22Rv1 (cell line): ENCODE results near the gene CCNE1.
"Not testable (repeated sequence)": the region's sequence is repeated elsewhere in the genome, so short reads cannot be mapped to it uniquely, and the experiment has no call there.

ENCODE experiments used
- H3K27ac ChIP-seq: fragments of 450-650 bp; 2 replicates; pipeline ENCODE4 v1.5.1; 2017
- CTCF ChIP-seq: fragments of 450-650 bp; IDR thresholded peaks from 2 replicates; pipeline ENCODE4 v1.5.1; 2017; ENCODE audit warnings: mild to moderate bottlenecking
- ZFX ChIP-seq: fragments of 450-650 bp; IDR thresholded peaks from 2 replicates; pipeline ENCODE4 v1.6.1; 2017; ENCODE audit warnings: antibody characterized with exemption, borderline replicate concordance

CCNE1 gene

GRCh38 chr19:29823581-29824330, 12.0 kb downstream of the CCNE1 start:
- TF ChIP-seq CTCF (no peak), ZFX (no peak)
- no peak overlapping the region for H3K27ac ChIP-seq

GRCh38 chr19:29825263-29825662, 13.5 kb downstream of the CCNE1 start:
- H3K27ac ChIP-seq: not testable (repeated sequence)

DNA sequence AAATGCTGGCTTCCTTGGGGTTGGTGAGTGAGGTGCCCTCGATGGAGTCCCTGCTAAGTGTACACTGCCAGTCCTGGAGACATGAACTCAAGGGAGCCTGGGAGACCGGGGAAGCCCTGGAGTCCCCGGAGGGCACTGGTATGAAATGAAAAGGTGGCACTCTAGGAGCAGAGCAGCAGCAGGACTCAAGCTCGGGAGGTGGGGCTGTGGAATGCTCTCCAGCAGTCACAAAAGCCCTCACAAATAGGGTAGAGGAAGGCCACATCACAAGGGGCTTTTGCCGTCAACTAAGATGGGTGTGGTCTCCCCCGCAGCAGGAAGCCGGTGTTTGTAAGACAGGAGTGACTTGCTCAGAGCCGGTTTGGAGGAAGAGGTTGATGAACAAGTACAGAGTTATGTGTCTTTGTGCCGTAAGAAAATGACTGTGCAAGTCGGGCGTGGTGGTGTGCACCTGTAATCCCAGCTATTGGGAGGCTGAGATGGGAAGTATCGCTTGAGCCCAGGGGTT, 19.3 kb downstream of the CCNE1 start:
- no peak overlapping the region for H3K27ac ChIP-seq
- TF ChIP-seq CTCF: no peak
- TF ChIP-seq ZFX: no peak

DNA sequence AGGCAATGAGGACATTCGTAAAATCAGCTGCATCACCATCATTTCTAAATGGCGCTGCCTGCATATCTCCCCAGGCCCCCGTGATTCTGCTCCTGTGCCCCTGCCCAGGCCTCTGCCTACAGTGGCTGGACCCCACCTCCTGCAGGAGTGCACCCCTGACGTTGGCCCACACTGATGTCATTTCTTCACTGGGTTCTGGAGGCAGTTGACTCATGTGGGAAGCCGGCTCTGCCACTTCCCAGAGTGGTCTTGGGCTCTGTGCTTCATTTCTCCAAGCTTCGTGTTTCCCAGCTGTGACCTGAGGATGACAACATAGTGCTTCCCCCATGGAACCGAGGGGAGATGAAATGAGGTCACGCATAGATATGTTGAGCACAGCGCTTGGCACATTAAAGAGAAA, 19.9 kb downstream of the CCNE1 start:
- H3K27ac ChIP-seq: no peak overlapping the region
- no peak for TF ChIP-seq ZFX
- TF ChIP-seq CTCF: no peak

GRCh38 chr19:29832801-29833200, 21.0 kb downstream of the CCNE1 start:
- TF ChIP-seq CTCF: no peak
- TF ChIP-seq ZFX: no peak
- H3K27ac ChIP-seq: no peak overlapping the region

- H3K27ac ChIP-seq: no peak overlapping the region
- TF ChIP-seq ZFX (no peak), CTCF (no peak)
Measured at GRCh38 chr19:29833614-29834261, 21.9 kb downstream of the CCNE1 start.

DNA sequence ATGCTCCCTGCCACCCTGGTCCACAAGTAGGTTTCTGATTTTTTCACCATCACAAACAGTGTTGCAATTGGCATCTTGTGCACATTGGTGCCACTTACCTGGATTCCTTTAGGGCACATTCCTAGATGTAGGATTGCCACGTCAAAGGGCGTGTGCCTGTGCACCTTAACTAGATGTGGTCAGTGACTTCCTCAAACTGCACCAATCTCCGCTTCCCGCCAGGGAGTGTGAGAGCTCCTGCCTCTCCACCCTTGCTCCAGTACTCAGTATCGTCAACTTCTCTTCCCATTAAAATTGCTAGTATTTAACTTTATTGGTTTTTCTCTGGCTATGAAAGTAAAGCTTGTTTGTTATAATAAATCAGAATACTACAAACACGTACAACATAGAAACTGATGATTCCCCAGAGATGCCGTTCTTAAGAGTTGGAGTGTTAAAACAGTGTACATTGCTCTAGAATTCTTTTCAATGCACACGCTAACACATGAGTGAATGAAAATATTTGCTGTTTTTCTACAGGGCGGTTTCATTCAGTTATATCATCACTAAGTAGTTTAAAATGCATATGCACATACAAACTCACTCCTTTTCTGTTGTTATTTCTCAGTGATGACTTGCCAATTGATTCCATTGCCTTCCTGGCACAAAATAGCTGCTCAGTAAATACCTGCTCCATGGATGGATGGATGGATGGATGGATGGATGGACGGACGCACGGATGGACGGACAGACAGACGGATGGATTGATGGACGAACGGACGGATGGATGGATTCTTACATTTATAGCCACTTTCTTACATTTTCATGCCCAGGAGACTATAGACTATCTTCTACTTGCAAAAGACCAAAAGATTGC, 23.4 kb downstream of the CCNE1 start:
- H3K27ac ChIP-seq: no peak overlapping the region
- TF ChIP-seq ZFX: no peak
- TF ChIP-seq CTCF: no peak
